ENCODE measurements around the gene GOSR1.

GRCh38 chr17:30433514-30433913 is 43.7 kb upstream of the GOSR1 start:
- TF ChIP-seq CTCF (IDR thresholded peaks at IDR 0.05), result no peak
- TF ChIP-seq POLR2A (IDR thresholded peaks at IDR 0.05), result no peak

Measured in Peyer's patch (tissue), 4 donors.